Amygdala (tissue), 56 donors: ENCODE data around the gene IGLL1.
"Not testable (repeated sequence)": the region's sequence is repeated elsewhere in the genome, so short reads cannot be mapped to it uniquely, and the experiment has no call there.

ENCODE experiments used
- DNase-seq, 56 donors: peaks; one replicate each; lab custom pipeline; 2025; lab: John Stamatoyannopoulos, UW

IGLL1 gene

GRCh38 chr22:23543506-23544000 lies 36.5 kb downstream of the IGLL1 start:
- not testable (repeated sequence) for DNase-seq

GRCh38 chr22:23542933-23543332 lies 37.2 kb downstream of the IGLL1 start:
- no peak for DNase-seq

GRCh38 chr22:23542391-23542790 lies 37.7 kb downstream of the IGLL1 start:
- not testable (repeated sequence) for DNase-seq

GRCh38 chr22:23541849-23542281 lies 38.2 kb downstream of the IGLL1 start:
- peak in 1 of 56 donors; percentile 32 for DNase-seq

- not testable (repeated sequence) for DNase-seq
These were observed 39.3 kb downstream of the IGLL1 start for GRCh38 chr22:23540837-23541236.

GRCh38 chr22:23539839-23540198 lies 40.3 kb downstream of the IGLL1 start:
- DNase-seq: not testable (repeated sequence)

- peak in 54 of 56 donors; percentile 8 to 90 (median 59) for DNase-seq
These were observed 40.8 kb downstream of the IGLL1 start for GRCh38 chr22:23539135-23539838.

- not testable (repeated sequence) for DNase-seq
These were observed 41.4 kb downstream of the IGLL1 start for GRCh38 chr22:23538696-23539030.

GRCh38 chr22:23537830-23538695 lies 42.0 kb downstream of the IGLL1 start:
- not testable (repeated sequence) for DNase-seq

- DNase-seq: no peak
These were observed 42.7 kb downstream of the IGLL1 start for GRCh38 chr22:23537416-23537815.

- DNase-seq: no peak
These were observed 43.2 kb downstream of the IGLL1 start for GRCh38 chr22:23536821-23537345.

- DNase-seq: not testable (repeated sequence)
These were observed 44.1 kb downstream of the IGLL1 start for GRCh38 chr22:23535790-23536661.

GRCh38 chr22:23534851-23535717 lies 45.0 kb downstream of the IGLL1 start:
- DNase-seq: no peak

GRCh38 chr22:23534201-23534850 lies 45.8 kb downstream of the IGLL1 start:
- no peak for DNase-seq

GRCh38 chr22:23533771-23534191 lies 46.3 kb downstream of the IGLL1 start:
- no peak for DNase-seq

GRCh38 chr22:23533328-23533762 lies 46.7 kb downstream of the IGLL1 start:
- DNase-seq: no peak

- no peak for DNase-seq
These were observed 47.4 kb downstream of the IGLL1 start for GRCh38 chr22:23532731-23533130.

GRCh38 chr22:23531966-23532705 lies 48.0 kb downstream of the IGLL1 start:
- no peak for DNase-seq
